Cerebellar nuclear complex (tissue), 1 donor: ENCODE data around the gene RBM38.
"Not testable (repeated sequence)": the region's sequence is repeated elsewhere in the genome, so short reads cannot be mapped to it uniquely, and the experiment has no call there.

ENCODE experiments used
- DNase-seq, 2 experiments: peaks; one replicate each; lab custom pipeline; 2025; lab: John Stamatoyannopoulos, UW

Gene RBM38

DNA sequence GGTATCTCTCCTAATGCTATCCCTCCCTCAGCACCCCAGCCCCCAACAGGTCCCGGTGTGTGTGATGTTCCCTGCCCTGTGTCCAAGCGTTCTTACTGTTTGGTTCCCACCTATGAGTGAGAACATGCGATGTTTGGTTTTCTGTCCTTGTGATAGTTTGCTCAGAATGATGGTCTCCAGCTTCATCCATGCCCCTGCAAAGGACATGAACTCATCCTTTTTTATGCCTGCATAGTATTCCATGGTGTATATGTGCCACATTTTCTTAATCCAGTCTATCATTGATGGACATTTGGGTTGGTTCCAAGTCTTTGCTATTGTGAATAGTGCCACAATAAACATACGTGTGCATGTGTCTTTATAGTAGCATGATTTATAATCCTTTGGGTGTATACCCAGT, 28.3 kb downstream of the RBM38 start:
- not testable (repeated sequence) for DNase-seq

DNA sequence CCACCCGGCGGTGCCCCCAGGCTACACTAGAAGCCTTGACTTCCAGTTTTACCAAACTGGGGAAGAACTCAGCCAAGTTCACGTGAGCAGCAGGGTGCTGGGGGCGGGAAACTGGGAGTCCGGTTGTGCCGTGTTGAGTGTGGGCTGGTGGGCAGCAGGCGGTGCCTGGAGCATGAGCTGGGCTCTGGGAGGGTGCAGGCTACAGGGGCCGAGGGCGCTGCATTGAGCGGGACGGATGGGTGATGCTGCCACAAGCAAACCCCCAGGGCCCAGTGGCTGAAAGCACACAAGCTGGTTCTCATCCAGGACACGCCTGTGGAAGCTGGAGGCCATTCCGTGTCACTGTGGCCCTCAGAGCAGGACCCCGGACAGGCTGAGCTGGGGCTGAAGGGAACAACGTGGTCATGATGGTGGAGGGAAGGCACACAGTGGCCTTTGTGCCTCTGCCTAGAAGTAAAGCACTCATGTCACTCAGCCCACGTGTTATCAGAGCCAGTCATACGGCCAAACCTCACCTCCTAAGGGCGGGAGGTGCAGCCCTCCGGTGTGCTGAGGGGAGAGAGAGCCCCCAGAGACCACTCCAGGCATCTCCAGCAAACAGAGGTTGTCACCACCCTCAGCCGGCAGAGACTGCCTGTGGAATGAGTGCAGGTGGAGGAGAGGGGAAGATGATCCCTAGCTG, 29.5 kb downstream of the RBM38 start:
- DNase-seq = no peak

DNA sequence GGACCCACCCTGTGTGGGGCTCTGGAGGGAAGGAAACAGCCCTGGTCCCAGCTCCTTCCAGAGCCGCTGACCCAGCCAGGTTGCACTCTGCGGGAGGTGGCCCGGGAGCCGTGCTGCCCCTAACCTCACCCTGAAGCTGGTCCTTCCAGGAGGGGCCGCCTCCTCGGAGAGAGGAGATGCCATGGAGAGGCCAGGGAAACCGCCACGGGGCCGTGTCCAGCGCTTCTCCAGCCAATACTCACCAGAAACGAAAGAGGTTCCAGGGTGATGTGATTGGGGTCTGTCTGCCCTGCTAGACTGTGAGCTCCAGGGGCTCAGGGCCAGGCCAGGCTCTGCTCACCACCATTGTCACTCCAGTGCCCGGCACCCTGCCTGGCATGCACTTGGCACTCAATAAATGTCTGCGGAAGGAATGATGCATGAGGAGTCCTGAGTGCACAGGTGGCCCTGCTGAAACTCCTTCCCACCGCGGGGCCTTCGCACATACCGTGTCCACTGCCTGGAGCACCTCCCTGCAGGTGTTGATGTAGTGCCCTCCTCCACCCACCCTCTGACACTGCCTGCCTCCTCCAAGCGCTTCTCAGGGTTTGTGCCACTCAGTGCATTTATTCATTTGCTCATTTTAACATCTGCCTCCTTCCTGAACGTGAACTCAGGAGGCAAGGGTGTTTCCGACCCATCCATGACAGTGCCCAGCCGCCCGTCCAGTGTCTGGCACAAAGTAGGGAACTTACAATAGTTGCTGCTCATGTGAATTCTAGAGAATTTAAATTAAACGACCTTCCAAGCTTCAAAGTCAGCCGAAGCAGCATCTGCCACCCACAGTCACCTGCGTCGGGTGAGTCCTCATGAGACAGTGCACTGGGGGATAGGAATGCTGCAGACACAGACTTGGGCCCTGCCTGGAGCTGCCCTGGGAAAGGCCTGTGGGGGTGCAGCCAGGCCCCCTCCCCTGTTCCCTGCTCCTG, 30.3 kb downstream of the RBM38 start:
- no peak for DNase-seq

GRCh38 chr20:57422254-57422653, 31.1 kb downstream of the RBM38 start:
- DNase-seq = no peak

DNA sequence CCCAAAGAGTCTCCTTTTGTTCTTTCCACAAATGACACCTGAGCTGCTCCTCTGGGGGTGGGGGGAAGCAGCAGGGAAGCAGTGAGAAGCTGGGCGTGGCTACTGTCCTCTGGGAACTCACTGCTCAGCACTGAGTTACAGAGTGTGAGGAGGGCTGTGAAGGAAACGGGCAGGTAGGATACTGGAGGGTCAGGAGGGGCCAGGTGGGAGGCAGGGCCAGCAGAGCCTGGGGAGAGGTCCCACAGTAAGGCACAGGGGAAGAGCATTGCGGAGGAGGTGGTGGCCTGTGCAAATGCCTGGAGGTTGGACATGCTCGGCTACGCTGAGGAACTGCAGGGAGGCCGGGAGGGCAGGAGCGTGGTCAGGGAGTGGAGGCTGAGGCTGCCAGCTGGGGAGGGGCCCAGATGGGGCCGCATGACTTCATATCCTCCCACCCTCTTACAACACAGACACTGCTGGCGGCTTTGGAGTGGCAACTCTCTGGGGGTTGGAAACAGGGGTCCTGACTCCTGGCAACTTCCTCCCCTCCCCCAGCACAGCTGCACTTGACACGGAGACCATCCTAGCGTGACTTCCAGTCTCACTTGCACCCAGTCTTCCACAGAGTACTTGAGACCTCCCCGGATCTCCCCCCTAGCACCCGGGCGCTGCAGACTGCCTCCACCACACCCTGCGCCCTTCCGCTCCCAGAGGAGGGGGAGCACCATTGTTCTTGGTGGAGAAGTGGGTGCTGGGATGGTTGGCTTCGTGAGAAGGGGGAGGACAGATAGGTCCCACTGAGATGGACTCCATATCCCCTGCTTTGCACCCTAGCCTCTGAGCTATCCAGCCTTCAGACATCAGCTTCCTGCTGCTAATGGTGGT, 34.2 kb downstream of the RBM38 start:
- DNase-seq = no peak

GRCh38 chr20:57426271-57426689, 35.1 kb downstream of the RBM38 start:
- no peak for DNase-seq

GRCh38 chr20:57426831-57427230, 35.6 kb downstream of the RBM38 start:
- no peak for DNase-seq

DNA sequence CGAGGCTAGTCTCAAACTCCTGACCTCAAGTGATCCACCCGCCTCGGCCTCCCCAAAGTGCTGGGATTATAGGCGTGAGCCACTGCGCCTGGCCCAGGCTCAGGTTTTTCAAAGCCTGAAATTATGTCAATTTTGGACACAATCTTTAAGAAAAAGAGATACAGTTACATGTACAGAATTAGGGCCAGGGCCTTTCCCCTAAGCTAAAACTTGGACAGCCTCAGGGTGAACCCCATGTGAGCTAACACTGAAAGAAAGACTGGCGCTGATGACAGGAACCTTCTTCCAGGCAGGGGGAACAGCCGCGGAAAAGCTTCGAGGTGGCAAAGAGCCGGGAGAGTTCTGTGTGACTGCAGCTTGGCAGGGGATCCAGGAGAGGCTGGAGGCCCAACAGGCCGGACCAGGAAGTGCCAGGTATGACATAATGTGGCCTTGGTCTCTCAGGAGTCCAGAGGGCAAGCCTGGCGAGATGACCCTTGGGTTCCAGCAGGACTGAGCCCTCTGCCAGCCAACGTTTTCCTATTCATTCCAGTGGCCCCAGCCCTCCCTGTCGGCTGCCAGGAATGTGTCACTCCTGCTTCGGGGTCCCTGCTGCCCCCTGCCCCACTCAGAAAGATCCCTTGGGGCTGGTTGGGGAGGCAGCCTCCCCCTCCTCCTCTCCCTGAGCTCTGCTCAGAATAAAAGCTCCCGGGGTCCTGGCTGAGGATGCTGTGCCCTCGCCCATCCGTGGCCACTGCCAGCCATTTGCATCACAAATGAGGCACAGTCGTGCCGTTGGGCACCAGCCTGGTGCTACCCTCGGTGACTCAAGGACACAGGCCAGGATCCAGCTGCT, 37.3 kb downstream of the RBM38 start:
- DNase-seq = no peak

GRCh38 chr20:57429159-57429496, 37.9 kb downstream of the RBM38 start:
- DNase-seq = no peak

DNA sequence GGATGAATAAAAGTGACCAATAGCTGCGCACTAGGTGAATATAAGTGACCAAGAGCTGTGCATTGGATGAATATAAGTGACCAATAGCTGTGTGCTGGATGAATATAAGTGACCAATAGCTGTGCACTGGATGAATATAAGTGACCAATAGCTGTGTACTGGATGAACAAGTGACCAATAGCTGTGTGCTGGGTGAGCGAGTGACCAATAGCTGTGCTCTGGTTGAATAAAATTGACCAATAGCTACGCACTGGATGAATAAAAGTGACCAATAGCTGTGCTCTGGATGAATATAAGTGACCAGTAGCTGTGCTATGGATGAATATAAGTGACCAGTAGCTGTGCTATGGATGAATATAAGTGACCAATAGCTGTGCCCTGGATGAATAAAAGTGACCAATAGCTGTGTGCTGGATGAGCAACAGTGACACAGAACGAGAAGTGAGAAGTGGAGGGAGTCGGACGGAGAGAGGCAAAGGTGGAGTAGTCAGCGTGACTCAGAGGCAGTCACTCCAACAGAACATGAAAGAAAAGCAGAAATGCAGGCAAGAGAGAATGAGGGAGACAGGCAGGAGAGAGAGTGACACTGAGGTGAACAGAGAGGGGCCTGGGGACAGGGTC, 38.5 kb downstream of the RBM38 start:
- no peak for DNase-seq

DNA sequence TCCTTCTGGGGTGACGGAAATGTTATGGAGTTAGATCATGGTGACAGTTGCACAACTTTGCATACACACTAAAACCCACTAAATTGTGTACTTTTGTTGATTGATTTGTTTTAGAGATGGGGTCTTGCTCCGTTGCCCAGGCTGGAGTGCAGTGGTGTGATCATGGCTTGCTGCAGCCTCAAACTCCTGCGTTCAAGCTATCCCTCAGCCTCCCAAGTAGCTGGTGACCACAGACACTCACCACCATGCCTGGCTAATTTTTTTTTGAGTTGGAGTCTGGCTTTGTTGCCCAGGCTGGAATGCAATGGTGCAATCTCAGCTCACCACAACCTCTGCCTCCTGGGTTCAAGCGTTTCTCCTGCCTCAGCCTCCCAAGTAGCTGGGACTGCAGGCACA, 39.0 kb downstream of the RBM38 start:
- DNase-seq = not testable (repeated sequence)

GRCh38 chr20:57431539-57431835, 40.3 kb downstream of the RBM38 start:
- DNase-seq = no peak

- no peak for DNase-seq
These were observed 41.3 kb downstream of the RBM38 start for GRCh38 chr20:57432480-57432861.

DNA sequence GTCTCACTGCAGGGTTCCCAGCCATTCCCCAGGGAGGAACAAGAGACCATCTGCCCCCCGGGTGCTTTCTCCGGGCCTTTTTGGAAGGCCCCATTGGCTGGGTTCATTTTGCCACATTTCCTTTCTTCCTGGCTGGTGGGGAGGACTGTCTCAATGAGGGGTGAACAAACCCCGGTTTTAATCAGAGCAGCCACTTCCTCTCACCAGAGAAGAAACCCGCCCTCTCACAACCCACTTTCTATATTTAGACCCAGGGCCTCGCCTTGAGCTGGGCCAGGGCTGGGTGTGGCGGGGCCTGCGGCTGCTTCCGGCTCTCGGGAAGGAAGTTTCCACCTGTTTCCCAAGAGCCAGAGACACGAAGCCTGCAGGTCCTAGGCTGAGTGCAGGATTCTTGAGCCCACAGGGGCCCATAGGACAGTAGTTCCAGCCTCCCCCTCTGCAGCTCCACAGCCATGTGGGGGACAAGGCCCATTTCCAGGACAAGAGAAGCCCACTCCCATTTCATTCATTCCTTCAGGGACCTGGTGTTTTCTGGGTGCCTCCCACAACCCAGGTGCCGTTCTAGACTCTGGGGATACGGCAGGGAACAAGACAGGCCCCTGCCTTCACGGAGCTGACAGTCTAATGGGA, 41.8 kb downstream of the RBM38 start:
- no peak for DNase-seq

DNA sequence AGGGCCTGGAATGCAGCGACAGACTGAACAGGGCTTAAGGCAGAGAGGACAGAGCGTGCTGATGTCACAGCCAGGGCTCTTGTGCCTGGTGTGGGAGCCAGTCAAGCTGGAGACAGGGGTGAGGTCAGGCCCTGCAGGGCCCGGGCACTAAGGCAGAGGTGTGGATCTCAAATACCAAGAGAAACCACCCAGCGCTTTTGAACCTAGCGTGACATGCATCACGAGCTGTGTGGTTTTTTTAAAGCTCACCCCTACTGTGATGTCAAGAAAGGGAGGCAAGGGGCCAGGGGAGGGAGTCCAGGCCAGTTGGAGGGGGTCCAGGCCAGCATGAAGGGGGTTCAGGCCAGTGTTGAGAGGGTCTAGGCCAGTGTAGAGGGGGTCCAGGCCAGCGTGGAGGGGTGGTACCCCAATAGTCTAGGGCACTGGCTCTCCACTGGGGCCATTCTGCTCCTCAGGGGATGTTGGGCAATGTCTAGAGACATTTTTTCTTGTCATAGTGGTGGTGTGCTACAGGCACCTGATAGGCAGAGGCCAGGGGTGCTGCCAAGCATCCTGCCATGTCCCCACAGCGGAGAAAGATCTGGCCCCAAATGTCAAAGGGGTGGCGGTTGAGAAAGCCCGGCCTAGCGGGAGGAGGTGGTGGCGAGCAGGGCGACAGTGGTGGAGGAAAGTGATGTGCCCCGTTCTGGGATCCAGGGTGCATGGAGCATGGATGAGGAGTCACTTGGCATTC, 42.6 kb downstream of the RBM38 start:
- no peak for DNase-seq

- no peak for DNase-seq
These were observed 43.1 kb downstream of the RBM38 start for GRCh38 chr20:57434390-57434700.

DNA sequence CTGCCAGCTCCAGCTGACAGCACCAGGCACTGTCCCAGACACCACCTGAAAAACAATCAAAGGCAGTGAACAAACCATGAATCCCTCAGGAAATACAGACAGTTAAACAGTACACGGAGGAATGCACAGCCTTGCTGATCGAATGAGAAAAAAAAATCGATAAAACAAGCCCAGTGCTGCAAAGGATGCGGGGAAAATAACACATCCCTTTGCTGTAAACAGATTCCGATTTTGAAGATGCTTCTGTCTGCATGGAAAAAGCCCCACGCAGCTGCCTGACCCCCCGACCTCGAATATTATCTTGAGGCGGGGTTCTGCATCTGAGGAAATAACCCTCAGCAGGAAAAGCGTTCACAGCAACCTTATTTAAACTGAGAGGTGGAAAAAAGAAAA, 43.9 kb downstream of the RBM38 start:
- DNase-seq = no peak

- DNase-seq = peak in 1 of 2 experiments; percentile 26
These were observed 44.5 kb downstream of the RBM38 start for GRCh38 chr20:57435498-57436222.

DNA sequence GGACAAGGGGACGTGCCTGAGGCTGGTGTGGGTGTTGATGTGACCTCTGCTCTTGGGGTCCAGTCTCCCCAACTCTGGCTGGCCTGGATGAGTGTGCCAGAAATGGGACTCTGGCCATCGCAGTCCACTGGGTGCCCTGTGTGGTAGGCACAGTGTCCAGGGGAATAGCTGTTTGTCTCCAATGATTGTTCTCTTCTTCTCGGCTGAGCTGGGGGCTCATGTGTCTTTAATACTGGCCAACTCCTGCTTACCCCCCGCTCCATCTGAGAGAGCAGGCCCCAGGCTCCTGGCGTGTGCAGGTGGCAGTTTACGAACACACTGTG, 45.0 kb downstream of the RBM38 start:
- DNase-seq = no peak

GRCh38 chr20:57437267-57437666, 46.1 kb downstream of the RBM38 start:
- no peak for DNase-seq
